SU-DHL-6 (cell line): ENCODE results near the gene PDE3B.

Source experiments
- EZH2phosphoT487 ChIP-seq: fragments of 200-600 bp; sonication (generic), shearing (Covaris generic); conservative IDR thresholded peaks from 2 replicates; pipeline ENCODE4 v1.6.1; 2018; ENCODE audit warnings: mild to moderate bottlenecking, antibody characterized with exemption, low read length, moderate library complexity, mixed read lengths
- TF ChIP-seq, protein P1 (sequence below): fragments of 200-600 bp; sonication (generic); IDR thresholded peaks from one replicate; pipeline ENCODE4 v1.5.1; 2017; ENCODE audit warnings: antibody characterized with exemption, mild to moderate bottlenecking, low read length, moderate library complexity; ENCODE audit not compliant: insufficient read depth, poor library complexity, severe bottlenecking

DNA sequence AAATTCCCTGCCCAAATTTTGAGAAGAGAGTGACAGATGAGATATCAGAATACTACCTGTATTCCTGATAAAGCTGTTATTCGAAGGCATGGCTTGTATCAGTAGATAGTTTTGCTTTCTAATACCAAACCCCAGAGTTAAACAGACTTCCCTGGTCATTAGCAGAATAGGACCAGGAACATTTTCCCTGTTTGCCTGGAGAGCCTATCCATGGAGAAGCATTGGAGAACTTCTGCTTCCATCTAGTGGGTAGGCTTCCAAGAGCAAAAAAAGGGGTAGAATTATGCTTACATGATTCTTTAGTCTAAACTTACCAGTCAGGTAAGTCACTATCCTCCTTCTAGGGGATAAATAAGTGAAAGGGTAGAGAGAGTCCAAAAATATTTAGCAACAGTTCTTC lies 14.2 kb downstream of the PDE3B start:
- TF ChIP-seq, protein P1, sequence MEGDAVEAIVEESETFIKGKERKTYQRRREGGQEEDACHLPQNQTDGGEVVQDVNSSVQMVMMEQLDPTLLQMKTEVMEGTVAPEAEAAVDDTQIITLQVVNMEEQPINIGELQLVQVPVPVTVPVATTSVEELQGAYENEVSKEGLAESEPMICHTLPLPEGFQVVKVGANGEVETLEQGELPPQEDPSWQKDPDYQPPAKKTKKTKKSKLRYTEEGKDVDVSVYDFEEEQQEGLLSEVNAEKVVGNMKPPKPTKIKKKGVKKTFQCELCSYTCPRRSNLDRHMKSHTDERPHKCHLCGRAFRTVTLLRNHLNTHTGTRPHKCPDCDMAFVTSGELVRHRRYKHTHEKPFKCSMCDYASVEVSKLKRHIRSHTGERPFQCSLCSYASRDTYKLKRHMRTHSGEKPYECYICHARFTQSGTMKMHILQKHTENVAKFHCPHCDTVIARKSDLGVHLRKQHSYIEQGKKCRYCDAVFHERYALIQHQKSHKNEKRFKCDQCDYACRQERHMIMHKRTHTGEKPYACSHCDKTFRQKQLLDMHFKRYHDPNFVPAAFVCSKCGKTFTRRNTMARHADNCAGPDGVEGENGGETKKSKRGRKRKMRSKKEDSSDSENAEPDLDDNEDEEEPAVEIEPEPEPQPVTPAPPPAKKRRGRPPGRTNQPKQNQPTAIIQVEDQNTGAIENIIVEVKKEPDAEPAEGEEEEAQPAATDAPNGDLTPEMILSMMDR: no peak
- TF ChIP-seq EZH2phosphoT487: no peak
